Activated CD8-positive, alpha-beta T cell treated with anti-CD3 and anti-CD28 coated beads for 36 hours (primary cell): ENCODE data around the gene CLCN6. TPM values are rescaled to one million over a fixed set of nuclear protein-coding genes. Genes with fewer than 3 reads are reported as not detected.

ENCODE experiments used
- ATAC-seq: fragments of 200-7000 bp; cut with Tn5 transposase; one replicate; pipeline ENCODE4 v1.10.0; 2021; ENCODE audit warnings: mild to moderate bottlenecking, moderate library complexity
- CTCF ChIA-PET: fragments of 350-600 bp; sonication (Branson Sonifier 250); formaldehyde crosslinking; loops from one replicate; lab custom pipeline; 2021; ENCODE audit warnings: antibody characterized with exemption; lab: Charles Lee
- POLR2A ChIA-PET: fragments of 350-600 bp; sonication (Branson Sonifier 250); formaldehyde crosslinking; loops from one replicate; lab custom pipeline; 2021; ENCODE audit warnings: antibody characterized with exemption; lab: Charles Lee
- DNase-seq: peaks from one replicate; pipeline ENCODE4 v3.0.0-alpha.2; 2020
- H3K27ac Mint-ChIP-seq: one replicate; pipeline ENCODE4 v1.8.0; 2021; ENCODE audit warnings: mild to moderate bottlenecking, mixed read lengths
- H3K27me3 Mint-ChIP-seq: one replicate; pipeline ENCODE4 v1.8.0; 2021; ENCODE audit warnings: mixed read lengths
- H3K36me3 Mint-ChIP-seq: one replicate; pipeline ENCODE4 v1.8.0; 2021; ENCODE audit warnings: low read depth, mixed read lengths
- H3K4me1 Mint-ChIP-seq: one replicate; pipeline ENCODE4 v1.8.0; 2021; ENCODE audit warnings: low read depth, mixed read lengths
- H3K4me3 Mint-ChIP-seq: one replicate; pipeline ENCODE4 v1.8.0; 2021; ENCODE audit warnings: mild to moderate bottlenecking, moderate library complexity, mixed read lengths
- H3K9me3 Mint-ChIP-seq: one replicate; pipeline ENCODE4 v1.8.0; 2021; ENCODE audit warnings: mixed read lengths
- intact Hi-C: fragments of 100-400 bp; cut with micrococcal nuclease; formaldehyde crosslinking; loops from one replicate; pipeline ENCODE4 v1.10.0; 2022
- total RNA-seq, 2 experiments: library from RNA; stranded (reverse); gene quantifications; one replicate each; pipeline ENCODE4 v1.2.3, GENCODE V29; 2021
- TF ChIP-seq, protein P1 (sequence below): fragments of 200-600 bp; IDR thresholded peaks from one replicate; pipeline ENCODE4 v1.8.0; 2022; ENCODE audit warnings: antibody characterized with exemption, mild to moderate bottlenecking

Gene CLCN6
- total RNA-seq, 2 experiments from 2014 or later = 10.8 to 12.2 TPM

DNA sequence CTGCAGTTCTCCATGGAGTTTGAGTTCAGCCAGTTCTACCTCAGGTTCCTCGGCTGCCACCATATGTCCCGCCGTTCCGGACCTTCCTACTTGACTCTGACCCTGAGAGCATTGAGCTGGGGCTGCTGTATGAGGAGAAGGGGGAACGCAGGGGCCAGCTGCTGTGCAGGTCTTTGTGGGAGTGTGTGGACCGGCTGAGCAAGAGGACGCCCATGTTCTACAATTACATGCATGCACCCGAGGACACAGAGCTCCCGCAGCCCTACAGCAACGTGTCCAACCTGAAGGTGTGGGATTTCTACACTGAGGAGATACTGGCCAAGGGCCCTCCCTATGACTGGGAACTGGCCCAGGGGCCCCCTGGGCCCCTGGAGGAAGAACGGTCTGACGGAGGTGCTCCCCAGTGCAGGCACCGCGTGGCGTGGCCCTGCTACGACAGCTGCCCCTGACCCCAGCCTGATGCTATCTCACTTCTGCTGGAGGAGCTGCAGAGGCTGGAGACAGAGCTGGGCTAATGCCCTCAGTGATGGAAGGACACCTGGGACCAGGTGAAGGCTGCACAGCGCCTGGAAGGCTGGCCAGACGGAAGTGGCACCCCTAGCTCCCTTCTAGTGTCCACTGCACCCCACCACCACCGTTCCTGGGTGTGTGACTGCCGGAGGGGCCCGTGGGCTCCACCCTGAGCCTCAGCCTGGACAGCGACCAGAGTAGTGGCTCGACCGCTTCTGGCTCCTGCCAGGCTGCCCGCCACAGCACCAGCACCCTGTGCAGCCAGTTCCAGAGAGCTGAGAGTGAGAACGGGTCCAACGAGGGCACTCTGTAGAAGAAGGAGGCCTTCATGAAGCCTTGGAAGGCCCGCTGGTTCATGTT lies 73.6 kb downstream of the CLCN6 start:
- Mint-ChIP-seq H3K4me3 (no peak overlapping the region), H3K27me3 (peaks cover 4% of the 10 kb centered on the region), H3K36me3 (no peaks in the 10 kb centered on the region), H3K9me3 (no peaks in the 10 kb centered on the region), H3K27ac (no peak overlapping the region), H3K4me1 (no peaks in the 10 kb centered on the region)
- intact Hi-C loops = no loop called here
- DNase-seq = no peak
- TF ChIP-seq, protein P1, sequence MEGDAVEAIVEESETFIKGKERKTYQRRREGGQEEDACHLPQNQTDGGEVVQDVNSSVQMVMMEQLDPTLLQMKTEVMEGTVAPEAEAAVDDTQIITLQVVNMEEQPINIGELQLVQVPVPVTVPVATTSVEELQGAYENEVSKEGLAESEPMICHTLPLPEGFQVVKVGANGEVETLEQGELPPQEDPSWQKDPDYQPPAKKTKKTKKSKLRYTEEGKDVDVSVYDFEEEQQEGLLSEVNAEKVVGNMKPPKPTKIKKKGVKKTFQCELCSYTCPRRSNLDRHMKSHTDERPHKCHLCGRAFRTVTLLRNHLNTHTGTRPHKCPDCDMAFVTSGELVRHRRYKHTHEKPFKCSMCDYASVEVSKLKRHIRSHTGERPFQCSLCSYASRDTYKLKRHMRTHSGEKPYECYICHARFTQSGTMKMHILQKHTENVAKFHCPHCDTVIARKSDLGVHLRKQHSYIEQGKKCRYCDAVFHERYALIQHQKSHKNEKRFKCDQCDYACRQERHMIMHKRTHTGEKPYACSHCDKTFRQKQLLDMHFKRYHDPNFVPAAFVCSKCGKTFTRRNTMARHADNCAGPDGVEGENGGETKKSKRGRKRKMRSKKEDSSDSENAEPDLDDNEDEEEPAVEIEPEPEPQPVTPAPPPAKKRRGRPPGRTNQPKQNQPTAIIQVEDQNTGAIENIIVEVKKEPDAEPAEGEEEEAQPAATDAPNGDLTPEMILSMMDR = no peak
- ChIA-PET CTCF (interaction anchor here (1.1 to 1.7 kb wide), 2 partner anchors 13 to 41 kb away, joined by 4 read pairs; no protein-coding TSS in a partner anchor), POLR2A (interaction anchor here (5.2 kb wide), 1 partner anchor 29 kb away, joined by 33 read pairs; no protein-coding TSS in a partner anchor)
- ATAC-seq = no peak

DNA sequence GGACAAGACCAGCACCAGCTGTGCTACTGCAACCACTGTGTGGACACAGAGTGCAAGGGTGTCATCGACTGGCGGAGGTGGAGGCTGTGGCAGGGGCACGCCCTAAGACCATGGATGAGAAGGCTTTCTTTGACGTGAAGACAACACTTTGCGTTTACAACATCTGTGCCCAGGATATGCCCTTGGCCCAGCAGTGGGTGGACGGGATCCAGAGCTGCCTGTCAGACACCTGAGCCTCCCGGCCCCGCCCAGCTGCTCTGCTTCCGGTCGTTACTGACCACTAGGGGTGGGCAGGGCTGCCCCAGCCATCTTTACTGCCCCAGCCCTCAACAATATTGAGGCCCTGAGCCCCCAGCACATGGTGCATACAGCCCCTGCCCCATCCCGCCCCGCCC lies 74.2 kb downstream of the CLCN6 start:
- no peak overlapping the region for H3K4me3 Mint-ChIP-seq
- H3K9me3 Mint-ChIP-seq = no peaks in the 10 kb centered on the region
- H3K4me1 Mint-ChIP-seq = no peaks in the 10 kb centered on the region
- DNase-seq (no peak), ATAC-seq (no peak)
- no peak overlapping the region for H3K27ac Mint-ChIP-seq
- H3K36me3 Mint-ChIP-seq = no peaks in the 10 kb centered on the region
- TF ChIP-seq, protein P1 = no peak
- CTCF ChIA-PET = interaction anchor here (1.7 kb wide), 1 partner anchor 42 kb away, joined by 4 read pairs; no protein-coding TSS in a partner anchor
- POLR2A ChIA-PET = interaction anchor here (5.2 kb wide), 1 partner anchor 29 kb away, joined by 33 read pairs; no protein-coding TSS in a partner anchor
- intact Hi-C loops = no loop called here
- H3K27me3 Mint-ChIP-seq = peaks cover 3% of the 10 kb centered on the region

DNA sequence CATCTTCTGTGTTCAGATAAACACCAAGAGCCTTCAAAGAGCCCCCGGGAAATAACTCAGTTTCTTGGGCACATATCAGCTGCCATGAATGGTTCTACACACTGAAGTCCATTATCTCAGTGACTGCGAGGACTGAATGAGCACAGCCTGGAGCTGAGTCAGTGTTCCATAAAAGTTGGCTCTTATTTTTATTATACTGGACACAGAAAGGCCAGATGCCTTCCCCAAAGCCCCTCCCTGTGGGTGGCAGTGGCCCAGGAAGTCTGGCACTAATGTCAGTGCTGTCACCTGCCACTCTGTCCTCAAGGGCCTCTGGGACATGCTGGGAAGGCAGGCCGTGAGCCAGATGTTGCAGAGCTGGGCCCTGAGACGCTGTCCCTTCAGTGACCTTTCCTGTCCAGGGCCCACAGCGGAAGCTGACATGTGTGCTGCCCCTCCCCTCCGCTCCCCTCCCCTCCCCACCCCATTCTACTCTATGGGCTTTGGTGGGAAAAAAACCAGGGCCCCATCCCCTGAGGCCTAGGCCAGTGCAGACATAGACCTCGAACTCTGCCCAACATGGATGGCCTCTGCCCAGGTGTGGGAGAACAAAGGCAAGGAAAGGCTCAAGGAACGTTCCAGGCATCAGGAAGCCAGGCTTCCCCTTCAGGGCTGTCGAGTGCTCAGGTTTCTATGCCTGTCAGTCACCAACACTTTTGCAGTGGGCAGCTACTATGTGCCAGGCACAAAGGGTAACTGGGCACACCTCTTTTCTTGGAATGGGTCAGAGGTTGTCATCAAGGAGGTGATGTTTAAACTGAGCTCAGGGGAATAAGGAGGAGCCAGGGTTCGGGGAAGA lies 75.1 kb downstream of the CLCN6 start:
- CTCF ChIA-PET = interaction anchor here (1.7 kb wide), 1 partner anchor 43 kb away, joined by 4 read pairs; no protein-coding TSS in a partner anchor
- H3K9me3 Mint-ChIP-seq = no peaks in the 10 kb centered on the region

DNA sequence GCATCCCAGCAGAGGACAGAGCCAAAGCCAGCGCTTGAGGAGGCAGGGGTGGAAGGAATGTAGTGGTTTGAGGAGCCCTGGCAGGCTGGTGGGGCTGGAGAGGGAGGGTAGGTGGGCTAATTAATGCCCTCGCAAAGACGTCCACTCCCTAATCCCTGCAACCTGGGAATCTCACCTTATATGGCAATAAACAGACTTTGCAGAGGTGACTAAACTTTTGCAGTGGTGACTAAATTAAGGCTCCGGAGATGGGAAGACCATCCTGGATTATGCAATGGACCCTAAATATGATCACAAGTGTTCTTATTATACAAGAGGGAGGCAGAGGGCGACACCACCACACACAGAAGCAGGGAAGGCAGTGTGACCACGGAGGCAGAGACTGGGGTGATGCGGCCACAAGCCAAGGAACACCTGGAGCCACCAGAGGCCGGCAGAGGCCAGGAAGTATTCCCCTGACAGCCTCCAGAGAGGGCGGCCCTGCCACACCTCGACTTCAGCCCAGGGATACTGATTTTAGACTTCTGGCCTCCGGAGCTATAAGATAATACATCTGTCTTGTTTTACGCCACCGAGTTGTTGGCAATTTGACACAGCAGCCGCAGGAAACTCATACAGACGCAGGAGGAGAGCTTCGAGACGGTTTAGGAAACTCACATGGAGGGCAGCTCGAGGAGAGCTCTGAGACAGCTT lies 75.9 kb downstream of the CLCN6 start:
- POLR2A ChIA-PET = interaction anchor here (0.5 to 5.2 kb wide), 3 partner anchors 27 to 104 kb away, joined by 3 to 33 read pairs (median 3); no protein-coding TSS in a partner anchor
- no peak overlapping the region for H3K27ac Mint-ChIP-seq
- intact Hi-C loops = no loop called here

More for the DNA sequence above, 75.1 kb downstream of the CLCN6 start:
- Mint-ChIP-seq H3K27me3 (peaks cover 2% of the 10 kb centered on the region), H3K27ac (no peak overlapping the region), H3K36me3 (no peaks in the 10 kb centered on the region), H3K4me1 (no peaks in the 10 kb centered on the region), H3K4me3 (no peak overlapping the region)
- POLR2A ChIA-PET = interaction anchor here (0.5 to 5.2 kb wide), 3 partner anchors 28 to 103 kb away, joined by 3 to 33 read pairs (median 3); no protein-coding TSS in a partner anchor
- DNase-seq (no peak), ATAC-seq (no peak)
- intact Hi-C loops = no loop called here
- TF ChIP-seq, protein P1 = no peak

More for the DNA sequence above, 75.9 kb downstream of the CLCN6 start:
- DNase-seq = no peak
- no peak for ATAC-seq
- H3K4me1 Mint-ChIP-seq = no peaks in the 10 kb centered on the region
- TF ChIP-seq, protein P1 = no peak
- no peaks in the 10 kb centered on the region for H3K9me3 Mint-ChIP-seq
- CTCF ChIA-PET = no interaction called here
- no peaks in the 10 kb centered on the region for H3K36me3 Mint-ChIP-seq
- H3K4me3 Mint-ChIP-seq = no peak overlapping the region
- H3K27me3 Mint-ChIP-seq = peaks cover 2% of the 10 kb centered on the region
